ENCODE measurements around the gene CENPV.

CENPV gene

DNA sequence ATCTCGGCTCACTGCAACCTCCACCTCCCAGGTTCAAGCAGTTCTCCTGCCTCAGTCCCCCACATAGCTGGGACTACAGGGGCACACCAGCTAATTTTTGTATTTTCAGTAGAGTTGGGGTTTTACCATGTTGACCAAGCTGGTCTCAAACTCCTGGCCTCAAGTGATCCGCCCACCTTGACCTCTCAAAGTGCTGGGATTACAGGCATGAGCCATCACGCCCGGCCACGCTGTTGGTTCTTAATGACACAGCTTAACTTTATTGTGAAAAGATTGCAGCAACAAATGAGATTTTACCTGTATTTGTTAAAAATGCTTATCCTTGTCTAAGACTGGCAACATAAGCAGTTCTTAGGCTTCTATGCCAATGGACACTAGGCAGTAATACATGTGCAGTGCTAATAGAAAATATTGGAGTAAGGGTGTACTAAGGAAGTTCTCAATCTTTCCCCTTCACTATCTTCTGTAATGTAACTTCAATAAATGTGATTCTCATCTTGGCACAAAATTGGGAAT lies 30.6 kb upstream of the CENPV start:
- no peak for DNase-seq (ENCODE audit: extremely low spot score)
- CTCF ChIA-PET = interaction anchor here (0.8 to 2.4 kb wide), 8 partner anchors 11 to 556 kb away, joined by 3 to 20 read pairs (median 4); partner anchors contain the start of genes CENPV and TRPV2
- TF ChIP-seq, protein P1, sequence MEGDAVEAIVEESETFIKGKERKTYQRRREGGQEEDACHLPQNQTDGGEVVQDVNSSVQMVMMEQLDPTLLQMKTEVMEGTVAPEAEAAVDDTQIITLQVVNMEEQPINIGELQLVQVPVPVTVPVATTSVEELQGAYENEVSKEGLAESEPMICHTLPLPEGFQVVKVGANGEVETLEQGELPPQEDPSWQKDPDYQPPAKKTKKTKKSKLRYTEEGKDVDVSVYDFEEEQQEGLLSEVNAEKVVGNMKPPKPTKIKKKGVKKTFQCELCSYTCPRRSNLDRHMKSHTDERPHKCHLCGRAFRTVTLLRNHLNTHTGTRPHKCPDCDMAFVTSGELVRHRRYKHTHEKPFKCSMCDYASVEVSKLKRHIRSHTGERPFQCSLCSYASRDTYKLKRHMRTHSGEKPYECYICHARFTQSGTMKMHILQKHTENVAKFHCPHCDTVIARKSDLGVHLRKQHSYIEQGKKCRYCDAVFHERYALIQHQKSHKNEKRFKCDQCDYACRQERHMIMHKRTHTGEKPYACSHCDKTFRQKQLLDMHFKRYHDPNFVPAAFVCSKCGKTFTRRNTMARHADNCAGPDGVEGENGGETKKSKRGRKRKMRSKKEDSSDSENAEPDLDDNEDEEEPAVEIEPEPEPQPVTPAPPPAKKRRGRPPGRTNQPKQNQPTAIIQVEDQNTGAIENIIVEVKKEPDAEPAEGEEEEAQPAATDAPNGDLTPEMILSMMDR (IDR thresholded peaks at IDR 0.05; ENCODE audit: control extremely low read depth, extremely low read depth, low read depth, missing control alignments) = no peak
- POLR2A ChIA-PET = interaction anchor here (0.9 to 4.1 kb wide), 6 partner anchors 20 to 55 kb away, joined by 3 to 55 read pairs (median 6); partner anchors contain the start of gene TRPV2

DNA sequence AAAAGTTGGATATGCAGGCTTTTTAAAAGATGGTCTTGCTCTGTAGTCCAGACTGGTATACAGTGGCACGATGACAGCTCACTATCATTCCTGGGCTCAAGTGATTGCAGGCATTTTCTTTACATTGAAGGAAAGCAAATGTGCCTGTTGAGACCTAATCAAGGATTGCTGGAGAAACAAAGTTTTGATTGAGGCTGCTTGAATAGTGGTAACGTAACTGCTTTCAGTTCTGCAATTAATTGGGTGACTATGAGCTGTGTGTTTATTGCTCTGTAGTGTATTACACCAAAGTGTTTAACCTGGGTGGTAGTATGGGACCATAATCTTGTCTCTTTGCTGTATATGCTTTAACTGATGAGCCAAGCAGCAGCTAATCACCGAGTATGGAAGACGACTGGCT lies 29.9 kb upstream of the CENPV start:
- TF ChIP-seq, protein P1 (IDR thresholded peaks at IDR 0.05; ENCODE audit: control extremely low read depth, extremely low read depth, low read depth, missing control alignments) = no peak
- ChIA-PET POLR2A (interaction anchor here (0.7 to 4.1 kb wide), 7 partner anchors 19 to 158 kb away, joined by 3 to 55 read pairs (median 5); partner anchors contain the start of gene TRPV2), CTCF (interaction anchor here (0.8 to 2.4 kb wide), 9 partner anchors 10 to 555 kb away, joined by 3 to 20 read pairs (median 3); partner anchors contain the start of genes CENPV and TRPV2)
- DNase-seq (ENCODE audit: extremely low spot score) = no peak

DNA sequence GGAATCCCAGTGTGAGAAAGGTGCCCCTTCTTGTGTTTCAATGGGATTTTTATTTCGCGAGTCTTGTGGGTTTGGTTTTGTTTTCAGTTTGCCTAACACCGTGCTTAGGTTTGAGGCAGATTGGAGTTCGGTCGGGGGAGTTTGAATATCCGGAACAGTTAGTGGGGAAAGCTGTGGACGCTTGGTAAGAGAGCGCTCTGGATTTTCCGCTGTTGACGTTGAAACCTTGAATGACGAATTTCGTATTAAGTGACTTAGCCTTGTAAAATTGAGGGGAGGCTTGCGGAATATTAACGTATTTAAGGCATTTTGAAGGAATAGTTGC lies 28.2 kb upstream of the CENPV start:
- ChIA-PET CTCF (interaction anchor here (1.3 to 2.4 kb wide), 4 partner anchors 17 to 34 kb away, joined by 3 to 16 read pairs (median 8); partner anchors contain the start of gene TRPV2), POLR2A (interaction anchor here (1.0 to 4.1 kb wide), 7 partner anchors 8 to 154 kb away, joined by 3 to 55 read pairs (median 8); no protein-coding TSS in a partner anchor)
- DNase-seq (ENCODE audit: extremely low spot score) = no peak
- TF ChIP-seq, protein P1 (IDR thresholded peaks at IDR 0.05; ENCODE audit: control extremely low read depth, extremely low read depth, low read depth, missing control alignments) = no peak

DNA sequence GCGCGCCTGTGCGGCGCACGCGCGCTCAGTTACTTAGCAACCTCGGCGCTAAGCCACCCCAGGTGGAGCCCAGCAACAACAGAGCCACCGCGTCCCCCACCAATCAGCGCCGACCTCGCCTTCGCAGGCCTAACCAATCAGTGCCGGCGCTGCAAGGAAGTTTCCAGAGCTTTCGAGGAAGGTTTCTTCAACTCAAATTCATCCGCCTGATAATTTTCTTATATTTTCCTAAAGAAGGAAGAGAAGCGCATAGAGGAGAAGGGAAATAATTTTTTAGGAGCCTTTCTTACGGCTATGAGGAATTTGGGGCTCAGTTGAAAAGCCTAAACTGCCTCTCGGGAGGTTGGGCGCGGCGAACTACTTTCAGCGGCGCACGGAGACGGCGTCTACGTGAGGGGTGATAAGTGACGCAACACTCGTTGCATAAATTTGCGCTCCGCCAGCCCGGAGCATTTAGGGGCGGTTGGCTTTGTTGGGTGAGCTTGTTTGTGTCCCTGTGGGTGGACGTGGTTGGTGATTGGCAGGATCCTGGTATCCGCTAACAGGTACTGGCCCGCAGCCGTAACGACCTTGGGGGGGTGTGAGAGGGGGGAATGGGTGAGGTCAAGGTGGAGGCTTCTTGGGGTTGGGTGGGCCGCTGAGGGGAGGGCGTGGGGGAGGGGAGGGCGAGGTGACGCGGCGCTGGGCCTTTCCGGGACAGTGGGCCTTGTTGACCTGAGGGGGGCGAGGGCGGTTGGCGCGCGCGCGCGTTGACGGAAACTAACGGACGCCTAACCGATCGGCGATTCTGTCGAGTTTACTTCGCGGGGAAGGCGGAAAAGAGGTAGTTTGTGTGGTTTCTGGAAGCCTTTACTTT lies 27.6 kb upstream of the CENPV start, which contains the start of gene UBB:
TSS of gene UBB (plus strand) at position 452 of the 856 bp plus-strand sequence. CDS start 817 bp downstream, outside the sequence.
- CTCF ChIA-PET = interaction anchor here (0.9 to 1.7 kb wide), 4 partner anchors 17 to 35 kb away, joined by 3 to 16 read pairs (median 4); partner anchors contain the start of gene TRPV2
- TF ChIP-seq, protein P1 (IDR thresholded peaks at IDR 0.05; ENCODE audit: control extremely low read depth, extremely low read depth, low read depth, missing control alignments) = peak; percentile 6
- peak; percentile 94 for DNase-seq (ENCODE audit: extremely low spot score)
- POLR2A ChIA-PET = interaction anchor here (0.6 to 4.1 kb wide), 34 partner anchors 9 to 784 kb away, joined by 3 to 55 read pairs (median 5); partner anchors contain the start of genes CENPV and TRPV2

DNA sequence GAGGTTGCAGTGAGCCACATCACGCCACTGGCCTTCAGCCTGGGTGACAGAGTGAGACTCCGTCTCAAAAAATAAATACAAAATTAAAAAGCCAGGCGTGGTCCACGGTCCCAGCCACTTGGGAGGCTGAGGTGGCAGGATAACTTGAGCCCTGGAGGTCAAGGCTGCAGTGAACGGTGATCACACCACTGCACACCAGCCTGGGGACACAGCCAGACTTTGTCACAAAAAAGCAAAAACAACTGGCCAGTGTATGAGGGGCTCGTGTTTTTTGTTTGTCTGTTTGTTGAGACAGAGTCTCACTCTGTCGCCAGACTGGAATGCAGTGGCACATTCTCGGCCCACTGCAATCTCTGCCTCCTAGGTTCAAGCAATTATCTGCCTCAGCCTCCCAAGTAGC lies 26.4 kb upstream of the CENPV start:
- ChIA-PET POLR2A (interaction anchor here (2.6 kb wide), 1 partner anchor 40 kb away, joined by 13 read pairs; no protein-coding TSS in a partner anchor), CTCF (interaction anchor here (1.7 to 3.9 kb wide), 2 partner anchors 16 kb away, joined by 16 to 43 read pairs; no protein-coding TSS in a partner anchor)
- no peak for DNase-seq (ENCODE audit: extremely low spot score)
- TF ChIP-seq, protein P1 (IDR thresholded peaks at IDR 0.05; ENCODE audit: control extremely low read depth, extremely low read depth, low read depth, missing control alignments) = no peak

Data from GM10248 (cell line).